ENCODE measurements around the gene ARRB1. TPM values are rescaled to one million over a fixed set of nuclear protein-coding genes. Genes with fewer than 3 reads are reported as not detected.
A peak's percentile ranks its signal among the peaks of the same experiment; 100 is the strongest.

ARRB1 gene
- total and polyA plus RNA-seq, 9 of the 15 experiments (the other 6 are each of a cell fraction or from before 2014, with no cell fraction given) = 6.6 to 45.4 (median 28.5) TPM

DNA sequence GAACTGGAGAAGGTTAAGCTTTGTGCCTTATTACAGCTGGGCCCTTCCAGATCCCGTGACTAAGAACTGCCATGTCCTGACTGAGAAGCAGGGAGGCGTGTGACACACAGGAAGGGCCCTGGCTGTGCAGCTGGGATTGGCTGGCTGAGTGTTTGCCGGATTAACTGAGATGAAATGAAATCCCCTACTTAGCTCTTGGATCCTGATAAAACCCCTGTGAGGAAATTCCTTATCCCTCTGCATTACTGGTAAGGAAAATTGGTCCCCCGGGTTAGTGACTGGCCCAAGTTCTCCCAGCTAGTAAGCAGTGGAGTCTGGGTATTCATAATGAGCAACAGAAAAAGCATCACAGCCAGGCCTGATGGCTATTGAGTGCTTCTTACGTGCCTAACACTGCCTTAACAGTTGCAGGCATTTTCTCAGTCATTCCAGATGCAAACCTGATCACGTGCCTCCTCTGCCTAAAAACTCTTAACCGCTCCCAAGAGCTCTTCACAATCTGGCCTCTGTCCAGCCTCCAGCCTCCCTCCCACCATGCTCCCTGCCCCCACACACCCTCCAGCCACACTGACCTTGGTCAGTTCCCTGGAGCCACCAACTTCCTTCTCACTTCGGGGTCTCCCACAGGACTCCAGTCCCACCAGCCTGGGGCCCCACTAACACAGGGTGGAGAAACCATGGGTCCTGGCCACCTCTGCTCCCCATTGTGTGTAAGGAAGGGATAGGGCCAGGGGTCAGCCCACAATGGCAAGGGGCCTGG is 37.8 kb downstream of the ARRB1 start (continued):
- TF ChIP-seq, protein P1, sequence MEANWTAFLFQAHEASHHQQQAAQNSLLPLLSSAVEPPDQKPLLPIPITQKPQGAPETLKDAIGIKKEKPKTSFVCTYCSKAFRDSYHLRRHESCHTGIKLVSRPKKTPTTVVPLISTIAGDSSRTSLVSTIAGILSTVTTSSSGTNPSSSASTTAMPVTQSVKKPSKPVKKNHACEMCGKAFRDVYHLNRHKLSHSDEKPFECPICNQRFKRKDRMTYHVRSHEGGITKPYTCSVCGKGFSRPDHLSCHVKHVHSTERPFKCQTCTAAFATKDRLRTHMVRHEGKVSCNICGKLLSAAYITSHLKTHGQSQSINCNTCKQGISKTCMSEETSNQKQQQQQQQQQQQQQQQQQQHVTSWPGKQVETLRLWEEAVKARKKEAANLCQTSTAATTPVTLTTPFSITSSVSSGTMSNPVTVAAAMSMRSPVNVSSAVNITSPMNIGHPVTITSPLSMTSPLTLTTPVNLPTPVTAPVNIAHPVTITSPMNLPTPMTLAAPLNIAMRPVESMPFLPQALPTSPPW (CRISPR knock-in tag; IDR thresholded peaks at IDR 0.05) = peak; percentile 15; the same call in 1 of the 2 replicates
- TF ChIP-seq FOXO4 (CRISPR knock-in tag; IDR thresholded peaks at IDR 0.05) (no peak), ZNF212 (CRISPR knock-in tag; IDR thresholded peaks at IDR 0.05) (no peak), RNF2 (IDR thresholded peaks at IDR 0.05) (no peak), HDGF (IDR thresholded peaks at IDR 0.05) (peak; percentile 28; the same call in 1 of the 2 replicates), PHF21A (IDR thresholded peaks at IDR 0.05; ENCODE audit: borderline replicate concordance, low read depth) (peak; percentile 69; the same call in 1 of the 2 replicates), CLOCK (CRISPR knock-in tag; IDR thresholded peaks at IDR 0.05; ENCODE audit: borderline replicate concordance) (no peak), HDAC1 (IDR thresholded peaks at IDR 0.05) (peak in 1 of 2 experiments; percentile 72; a peak in 2 of 4 replicates), ESRRA (IDR thresholded peaks at IDR 0.05; ENCODE audit: borderline replicate concordance, low read depth) (peak; percentile 77; the same call in 1 of the 2 replicates), KDM1A (IDR thresholded peaks at IDR 0.05) (peak in 1 of 2 experiments; percentile 31; a peak in 2 of 4 replicates), TFAP4 (CRISPR knock-in tag; IDR thresholded peaks at IDR 0.05; ENCODE audit: borderline replicate concordance) (peak; percentile 49; the same call in 1 of the 2 replicates), HNRNPUL1 (IDR thresholded peaks at IDR 0.05; ENCODE audit: low read length) (no peak), RBM39 (optimal IDR thresholded peaks at IDR 0.05; ENCODE audit: low read depth, low read length) (no peak), SMARCA4 (IDR thresholded peaks at IDR 0.05) (peak; percentile 20; the same call in 1 of the 2 replicates), CBFA2T3 (IDR thresholded peaks at IDR 0.05) (peak; percentile 25; the same call in 1 of the 2 replicates), MLX (CRISPR knock-in tag; conservative IDR thresholded peaks at IDR 0.05) (0 out of 4 replicates have a peak, but pooled peaks of 1 of the 2 experiments have one; percentile 37), EHMT2 (IDR thresholded peaks at IDR 0.05) (peak; percentile 69; the same call in 1 of the 2 replicates), NR2C1 (IDR thresholded peaks at IDR 0.05) (peak; percentile 37; the same call in 1 of the 2 replicates), NR2C1 (tag; IDR thresholded peaks at IDR 0.05) (no peak)
- TF ChIP-seq, protein P2, sequence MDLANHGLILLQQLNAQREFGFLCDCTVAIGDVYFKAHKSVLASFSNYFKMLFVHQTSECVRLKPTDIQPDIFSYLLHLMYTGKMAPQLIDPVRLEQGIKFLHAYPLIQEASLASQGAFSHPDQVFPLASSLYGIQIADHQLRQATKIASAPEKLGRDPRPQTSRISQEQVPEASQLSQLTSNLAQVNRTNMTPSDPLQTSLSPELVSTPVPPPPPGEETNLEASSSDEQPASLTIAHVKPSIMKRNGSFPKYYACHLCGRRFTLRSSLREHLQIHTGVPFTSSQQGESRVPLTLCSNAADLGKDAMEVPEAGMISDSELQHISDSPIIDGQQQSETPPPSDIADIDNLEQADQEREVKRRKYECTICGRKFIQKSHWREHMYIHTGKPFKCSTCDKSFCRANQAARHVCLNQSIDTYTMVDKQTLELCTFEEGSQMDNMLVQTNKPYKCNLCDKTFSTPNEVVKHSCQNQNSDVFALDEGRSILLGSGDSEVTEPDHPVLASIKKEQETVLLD (IDR thresholded peaks at IDR 0.05) = peak; percentile 29; the same call in 1 of the 2 replicates
